K562 (cell line): ENCODE data around the gene BORCS5.

Experiments used
- CBX2 ChIP-seq: fragments of 200-600 bp; sonication (generic); IDR thresholded peaks from one replicate; pipeline ENCODE4 v1.6.1; 2012; ENCODE audit warnings: mild to moderate bottlenecking, low read length, inconsistent platforms; ENCODE audit not compliant: insufficient read depth, poor library complexity, severe bottlenecking
- CTCF ChIP-seq, 3 experiments: IDR thresholded peaks in 2 of 3; conservative IDR thresholded peaks in 1 of 3; 2 replicates each; pipeline ENCODE4 v1.5.1; 2011 to 2012; ENCODE audit warnings: low read length in 3 of 3, mild to moderate bottlenecking in 3 of 3, control low read depth in 2 of 3, improper control_type of control experiment in 1 of 3, inconsistent platforms in 1 of 3, low read depth in 1 of 3, mixed read lengths in 1 of 3, moderate library complexity in 1 of 3; ENCODE audit not compliant: insufficient read depth in 2 of 3
- E2F6 ChIP-seq, 2 experiments: IDR thresholded peaks; 2 replicates each; pipeline ENCODE4 v1.6.1; 2011; ENCODE audit warnings: borderline replicate concordance in 1 of 2, control low read depth in 1 of 2, low read depth in 1 of 2, low read length in 1 of 2, mild to moderate bottlenecking in 1 of 2, mixed read lengths in 1 of 2, moderate library complexity in 1 of 2; ENCODE audit not compliant: insufficient read depth in 1 of 2, insufficient read length in 1 of 2, poor library complexity in 1 of 2, severe bottlenecking in 1 of 2; ENCODE audit errors: extremely low read depth in 1 of 2
- FOSL1 ChIP-seq: fragments of 200-800 bp; sonication (Bioruptor generic); conservative IDR thresholded peaks from 2 replicates; pipeline ENCODE4 v1.6.1; 2016; ENCODE audit warnings: missing genetic modification characterization, missing compliant biosample characterization
- FOXP4 ChIP-seq: sonication (generic); formaldehyde crosslinking; IDR thresholded peaks from 2 replicates; pipeline ENCODE4 v1.8.0; 2022; ENCODE audit warnings: mild to moderate bottlenecking, missing genetic modification reagents, borderline replicate concordance
- HNRNPLL ChIP-seq: fragments of 200-400 bp; formaldehyde crosslinking; IDR thresholded peaks from 2 replicates; pipeline ENCODE4 v1.6.1; 2017; ENCODE audit warnings: low read length, low read depth, mild to moderate bottlenecking; ENCODE audit not compliant: poor library complexity, severe bottlenecking
- MTA3 ChIP-seq: fragments of 450-650 bp; formaldehyde crosslinking; IDR thresholded peaks from 2 replicates; pipeline ENCODE4 v1.6.1; 2017; ENCODE audit warnings: mild to moderate bottlenecking, borderline replicate concordance
- POLR2A ChIP-seq: fragments of 450-650 bp; conservative IDR thresholded peaks from 2 replicates; pipeline ENCODE4 v1.6.1; 2016
- REST ChIP-seq, 2 experiments: fragments of 450-650 bp; formaldehyde crosslinking in 1 of 2; IDR thresholded peaks; 2 replicates each; pipeline versions ENCODE4 v1.4.0 to v1.6.1; 2014 to 2020; ENCODE audit warnings: mild to moderate bottlenecking in 2 of 2, borderline replicate concordance in 1 of 2, low read depth in 1 of 2
- SMC3 ChIP-seq: conservative IDR thresholded peaks from 2 replicates; pipeline ENCODE4 v1.6.1; 2011; ENCODE audit warnings: low read depth, low read length, improper control_type of control experiment; ENCODE audit not compliant: insufficient read depth
- ZNF212 ChIP-seq: fragments of 450-650 bp; formaldehyde crosslinking; IDR thresholded peaks from 2 replicates; pipeline ENCODE4 v1.4.0; 2020; ENCODE audit warnings: mild to moderate bottlenecking

- TF ChIP-seq POLR2A, result no peak
- no peak for TF ChIP-seq E2F6 (IDR thresholded peaks at IDR 0.05; ENCODE audit: borderline replicate concordance in 1 of 2, extremely low read depth in 1 of 2, insufficient read depth in 1 of 2, insufficient read length in 1 of 2, low read depth in 1 of 2, low read length in 1 of 2, poor library complexity in 1 of 2, severe bottlenecking in 1 of 2)
- TF ChIP-seq FOXP4 (CRISPR knock-in tag), result no peak
- TF ChIP-seq CBX2, result no peak
- TF ChIP-seq REST (IDR thresholded peaks at IDR 0.05; ENCODE audit: borderline replicate concordance), result no peak
- TF ChIP-seq REST (CRISPR knock-in tag; IDR thresholded peaks at IDR 0.05; ENCODE audit: low read depth), result no peak
- TF ChIP-seq HNRNPLL, result no peak
- no peak for TF ChIP-seq CTCF (IDR thresholded peaks at IDR 0.05 in 2 of 3, conservative IDR thresholded peaks at IDR 0.05 in 1 of 3; ENCODE audit: insufficient read depth in 2 of 3, low read depth in 1 of 3, low read length in 3 of 3)
- TF ChIP-seq SMC3, result no peak
- no peak for TF ChIP-seq MTA3
- TF ChIP-seq ZNF212, result no peak
- peak; percentile 90 for TF ChIP-seq FOSL1 (tag)
Measured at GRCh38 chr12:12442548-12443071, 85.7 kb downstream of the BORCS5 start.
